ENCODE results near the gene MKI67.
"Not testable (repeated sequence)": the region's sequence is repeated elsewhere in the genome, so short reads cannot be mapped to it uniquely, and the experiment has no call there.

The MKI67 gene

DNA sequence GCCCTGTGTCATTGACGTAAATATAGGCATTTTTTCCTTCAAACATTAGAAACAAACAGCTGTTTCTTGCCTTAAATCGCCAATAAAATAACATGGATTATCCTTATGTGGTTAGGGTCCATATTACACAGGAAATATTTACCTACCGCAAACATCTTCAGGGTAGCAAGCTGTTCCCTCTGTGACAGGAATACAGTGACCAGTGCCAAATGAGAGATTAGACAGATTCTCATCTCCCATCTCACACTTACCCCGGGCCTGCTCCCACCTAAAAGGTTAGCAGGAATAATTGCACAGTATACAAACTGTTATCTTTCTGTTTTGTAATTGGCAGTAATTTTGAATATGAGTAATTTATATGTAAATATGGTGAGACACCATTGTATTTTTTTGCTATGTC, 16.5 kb downstream of the MKI67 start:
- no peak for DNase-seq (ENCODE audit: low read depth, low spot score)

- no peak for DNase-seq (ENCODE audit: low read depth, low spot score)
Observed at GRCh38 chr10:128105383-128105782, 20.8 kb downstream of the MKI67 start.

GRCh38 chr10:128103229-128103714, 23.0 kb downstream of the MKI67 start:
- DNase-seq (ENCODE audit: low read depth, low spot score): no peak

DNA sequence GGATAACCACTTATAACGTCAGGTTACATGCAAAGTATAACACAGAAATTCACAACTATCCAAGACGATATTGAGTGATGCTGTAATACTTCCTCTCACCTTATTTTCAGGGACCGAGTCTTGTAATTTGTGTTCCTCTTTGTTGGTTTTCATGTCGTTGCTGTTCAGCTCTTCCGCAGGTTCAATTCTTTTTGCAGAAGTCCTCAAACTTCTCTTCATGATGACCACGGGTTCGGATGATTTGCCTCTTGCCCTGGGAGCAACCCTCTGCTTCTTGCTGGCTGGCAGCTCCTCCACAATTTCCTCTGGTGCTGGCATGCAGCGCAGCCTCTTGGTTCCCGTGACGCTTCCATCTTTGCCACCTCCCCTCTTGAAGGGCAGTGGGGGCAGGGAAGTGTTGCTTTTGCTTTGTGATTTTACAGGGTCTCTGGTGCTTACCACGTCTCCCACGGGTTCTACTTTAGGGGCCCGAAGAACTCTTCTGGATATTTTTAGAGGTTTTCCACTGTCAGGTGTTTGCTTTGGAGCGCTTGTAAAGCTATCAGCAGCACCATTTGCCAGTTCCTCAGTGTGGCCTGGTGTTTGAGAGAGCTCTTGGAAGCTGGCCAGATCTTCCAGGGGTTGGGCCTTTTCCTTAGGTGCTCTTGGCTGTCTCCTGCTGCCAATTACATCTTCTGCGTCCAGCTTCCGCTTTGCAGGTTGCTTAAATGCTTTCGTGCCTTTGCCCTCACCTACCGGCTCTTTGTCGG, 23.6 kb downstream of the MKI67 start:
- DNase-seq (ENCODE audit: low read depth, low spot score): no peak

DNA sequence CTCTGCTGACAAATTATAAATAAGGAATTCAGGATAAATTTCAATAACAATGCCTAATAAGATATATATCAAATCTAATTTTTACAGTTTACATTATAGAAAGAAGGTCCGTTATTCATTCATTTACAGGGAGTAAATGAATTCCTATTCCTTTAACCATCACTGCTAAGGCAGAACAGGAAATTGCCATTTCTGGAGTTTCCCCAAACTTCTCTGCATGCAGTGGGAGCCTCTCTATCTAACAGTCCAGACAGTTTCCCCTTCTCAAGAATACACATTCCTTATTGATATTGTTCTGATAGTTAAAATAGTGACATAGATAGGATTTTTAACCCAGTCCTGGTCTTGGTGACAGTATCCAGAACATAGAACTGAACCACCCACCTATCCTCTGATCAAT, 24.3 kb downstream of the MKI67 start:
- no peak for DNase-seq (ENCODE audit: low read depth, low spot score)

GRCh38 chr10:128099901-128100300, 26.3 kb downstream of the MKI67 start:
- DNase-seq (ENCODE audit: low read depth, low spot score): no peak

- no peak for DNase-seq (ENCODE audit: low read depth, low spot score)
Observed at GRCh38 chr10:128098631-128099030, 27.6 kb downstream of the MKI67 start.

- peak; percentile 28 for DNase-seq (ENCODE audit: low read depth, low spot score)
Observed at GRCh38 chr10:128097783-128098182, 28.4 kb downstream of the MKI67 start.

- DNase-seq (ENCODE audit: low read depth, low spot score): no peak
Observed at GRCh38 chr10:128096486-128097199, 29.6 kb downstream of the MKI67 start.

- no peak for DNase-seq (ENCODE audit: low read depth, low spot score)
Observed at GRCh38 chr10:128095753-128096469, 30.3 kb downstream of the MKI67 start.

DNA sequence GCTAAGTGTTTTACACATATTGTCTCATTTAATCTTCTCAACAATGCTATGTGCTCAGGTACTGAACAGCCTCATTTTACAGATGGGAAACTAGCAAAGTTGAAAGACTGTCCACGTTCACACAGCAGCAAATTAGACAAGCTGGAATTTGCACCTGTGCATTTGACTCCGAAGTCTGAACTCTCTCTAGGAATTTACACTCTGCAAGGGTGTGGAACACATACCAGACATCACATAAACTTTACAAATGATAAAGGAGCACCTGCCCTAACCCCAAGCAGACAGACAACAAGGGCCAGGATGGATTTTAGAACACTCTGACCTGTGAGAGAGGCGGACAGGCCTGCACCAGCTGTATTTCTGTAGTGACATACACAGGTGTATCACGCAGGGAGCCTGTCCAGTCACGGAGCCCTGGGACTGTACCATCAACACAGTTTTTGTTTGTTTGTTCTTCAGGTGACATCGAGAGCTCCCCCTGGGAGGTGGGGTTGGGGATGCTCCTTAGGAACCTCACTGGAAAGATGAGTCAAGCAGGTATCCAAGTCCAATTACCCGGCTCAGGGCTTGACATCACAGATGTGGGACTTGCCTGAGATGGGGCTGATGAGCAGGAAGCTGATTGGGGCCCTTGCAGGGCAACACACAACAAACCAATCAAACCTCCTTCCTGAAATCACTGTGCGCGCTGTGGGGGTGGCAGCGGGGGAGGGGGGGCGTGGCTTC, 31.0 kb downstream of the MKI67 start:
- no peak for DNase-seq (ENCODE audit: low read depth, low spot score)

DNA sequence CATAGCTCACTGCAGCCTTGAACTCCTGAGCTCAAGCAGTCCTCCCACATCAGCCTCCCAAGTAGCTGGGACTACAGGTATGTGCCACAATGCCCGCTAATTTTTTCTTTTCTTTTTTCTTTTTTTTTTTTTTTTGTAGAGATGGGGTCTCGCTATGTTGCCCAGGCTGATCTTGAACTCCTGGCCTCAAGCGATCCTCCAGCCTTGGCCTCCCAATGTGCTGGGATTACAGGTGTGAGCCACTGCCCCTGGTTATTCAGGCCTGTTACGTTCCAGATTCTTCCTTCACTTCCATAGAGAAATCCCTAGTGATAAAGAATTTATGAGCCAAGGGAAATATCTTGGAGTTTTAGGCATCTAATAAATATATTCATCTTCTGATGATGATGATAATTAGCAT, 31.6 kb downstream of the MKI67 start:
- not testable (repeated sequence) for DNase-seq (ENCODE audit: low read depth, low spot score)

- DNase-seq (ENCODE audit: low read depth, low spot score): peak; percentile 27
Observed at GRCh38 chr10:128092454-128092853, 33.8 kb downstream of the MKI67 start.

- no peak for DNase-seq (ENCODE audit: low read depth, low spot score)
Observed at GRCh38 chr10:128091636-128092210, 34.5 kb downstream of the MKI67 start.

DNA sequence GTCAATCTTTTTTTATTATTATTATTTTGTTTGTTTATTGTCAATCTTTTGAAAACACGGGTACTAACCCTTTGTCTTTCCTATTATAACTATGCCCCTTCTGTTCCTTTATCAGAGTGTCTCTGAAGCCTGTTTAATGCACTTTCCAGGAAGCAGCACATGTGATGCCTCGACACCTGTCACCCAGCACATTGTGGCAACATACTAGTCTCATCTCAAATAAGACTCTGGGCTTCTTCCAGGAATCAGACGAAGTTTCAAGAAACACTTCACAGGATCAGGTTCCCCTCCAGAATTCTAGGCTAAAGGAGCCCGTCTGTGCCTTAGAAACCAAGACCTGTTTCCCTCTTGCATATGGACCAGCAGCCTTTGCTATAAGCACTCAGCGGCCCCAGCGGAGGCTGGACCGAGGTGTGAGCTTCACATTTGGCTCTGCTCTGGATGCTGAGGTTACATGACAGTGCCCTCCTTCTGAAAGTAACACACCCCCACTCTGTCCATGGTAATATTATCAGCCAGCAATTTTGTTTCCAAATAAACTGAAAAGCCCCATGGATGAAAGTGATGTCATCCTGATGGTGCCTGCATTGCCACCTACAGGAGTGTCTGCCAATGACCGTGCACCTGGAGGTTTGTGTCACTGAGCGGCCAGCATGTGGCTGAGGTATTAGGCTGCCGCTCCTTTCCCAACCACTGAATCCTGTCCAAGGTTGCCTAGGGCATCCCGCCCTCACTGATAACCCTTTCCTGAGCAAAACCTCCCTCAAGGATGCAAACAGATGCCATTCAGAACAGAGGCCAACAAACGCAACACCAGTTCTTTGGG, 38.1 kb downstream of the MKI67 start:
- DNase-seq (ENCODE audit: low read depth, low spot score): no peak

DNA sequence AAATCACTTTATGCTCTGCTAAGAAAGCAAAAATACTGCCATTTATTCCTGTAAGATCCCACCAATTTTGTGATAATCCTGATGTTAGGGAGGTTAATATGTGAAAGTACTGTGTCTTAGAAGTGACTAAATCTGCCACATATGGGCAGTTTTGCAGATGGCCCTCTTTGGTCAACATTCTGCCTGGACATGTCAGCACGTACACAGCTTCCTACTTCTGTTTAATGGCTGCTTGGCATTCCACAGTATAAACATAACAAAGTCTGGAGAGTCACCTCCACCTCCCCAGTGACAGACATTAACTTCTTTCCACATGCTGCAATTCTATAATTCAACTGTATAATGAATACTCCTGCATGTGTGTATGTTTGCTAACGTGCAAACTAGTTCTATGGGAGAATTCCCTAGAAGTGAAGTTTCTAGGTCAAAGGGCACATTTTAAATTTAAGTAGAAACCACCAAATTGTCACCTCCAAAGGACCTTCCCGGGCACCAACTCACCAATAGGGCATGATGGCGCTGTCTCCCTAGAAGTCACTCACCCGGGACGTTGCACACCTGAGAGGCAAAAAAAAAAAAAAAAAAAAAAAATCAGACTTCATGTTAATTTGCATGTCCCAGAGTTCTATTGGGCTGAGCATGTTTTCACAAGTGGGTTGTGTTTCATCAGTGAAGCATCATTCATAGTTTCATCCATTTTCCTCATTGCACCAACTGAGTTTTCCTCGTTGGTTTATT, 38.9 kb downstream of the MKI67 start:
- DNase-seq (ENCODE audit: low read depth, low spot score): no peak

DNA sequence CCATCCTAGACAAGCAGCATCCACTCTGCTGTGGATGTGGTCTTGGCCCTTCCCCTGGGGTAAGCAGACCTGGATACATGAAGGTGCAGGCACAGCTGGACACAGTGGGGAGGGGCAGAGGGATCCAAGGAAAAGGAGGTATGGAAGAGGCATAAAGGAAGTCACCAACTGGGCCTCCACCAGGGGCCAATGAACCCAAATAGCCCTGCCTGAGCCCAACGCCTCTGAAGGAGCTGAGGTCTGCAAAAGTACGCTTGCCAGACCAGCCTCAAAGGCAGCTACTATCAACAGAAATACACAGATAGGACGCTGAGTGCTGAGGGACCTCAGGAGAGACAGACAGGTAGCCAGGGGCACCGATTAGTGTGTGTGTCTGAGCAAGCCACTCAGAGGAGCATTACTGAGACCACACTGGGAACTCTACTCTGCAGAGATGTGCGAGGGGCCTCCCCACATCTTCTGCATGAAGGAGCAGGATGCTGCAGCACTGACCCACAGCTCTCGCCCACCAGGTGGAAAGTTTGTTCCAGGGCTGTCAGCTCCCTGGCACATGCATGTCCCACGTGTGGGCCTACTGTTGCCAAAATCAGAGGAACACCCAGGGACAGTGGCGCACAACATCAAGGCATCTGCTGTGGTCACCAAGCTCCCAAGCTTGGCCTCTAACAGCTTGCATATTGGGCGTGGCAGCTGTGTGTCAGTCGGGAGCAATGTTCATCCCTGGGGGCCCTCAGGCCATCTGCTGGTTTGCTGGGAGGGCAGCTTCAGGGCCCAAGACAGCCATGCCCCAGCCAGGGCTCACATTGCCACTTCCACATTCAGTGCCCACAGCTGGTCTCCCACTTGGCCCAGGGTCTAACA, 40.0 kb downstream of the MKI67 start:
- DNase-seq (ENCODE audit: low read depth, low spot score): no peak

GRCh38 chr10:128084991-128085390, 41.2 kb downstream of the MKI67 start:
- DNase-seq (ENCODE audit: low read depth, low spot score): no peak

DNA sequence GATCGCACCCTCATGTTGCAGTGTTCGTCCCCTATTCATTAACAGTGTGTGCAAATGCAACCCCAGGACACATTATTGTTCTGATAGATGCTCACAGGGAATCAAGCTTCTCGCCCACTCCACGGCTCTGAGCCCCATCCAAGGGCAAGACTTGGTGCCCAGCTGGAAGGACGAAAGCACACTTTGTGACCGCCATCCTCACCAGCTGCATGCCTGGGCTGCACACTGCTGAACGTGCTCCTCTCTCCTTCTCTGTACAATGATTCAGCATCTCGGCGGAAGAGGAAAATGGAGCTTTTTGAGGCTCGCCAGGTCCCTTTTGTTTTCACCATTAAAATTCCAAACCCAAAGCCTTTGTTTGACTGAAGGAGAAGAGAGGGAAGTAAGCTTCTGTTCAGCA, 41.9 kb downstream of the MKI67 start:
- DNase-seq (ENCODE audit: low read depth, low spot score): no peak
